GM19240 (cell line): ENCODE measurements around the gene SUFU.

Experiments used
- DNase-seq: peaks from one replicate; pipeline ENCODE4 v3.0.0; 2011; ENCODE audit warnings: low spot score; ENCODE audit not compliant: insufficient read length

The SUFU gene

GRCh38 chr10:102617041-102617440 lies 113.3 kb downstream of the SUFU start:
- no peak for DNase-seq

- DNase-seq, result no peak
Observed at GRCh38 chr10:102617816-102618215, 114.0 kb downstream of the SUFU start.

GRCh38 chr10:102619281-102619981 lies 115.7 kb downstream of the SUFU start:
- no peak for DNase-seq

GRCh38 chr10:102620138-102620590 lies 116.4 kb downstream of the SUFU start:
- no peak for DNase-seq

GRCh38 chr10:102620591-102621442 lies 117.0 kb downstream of the SUFU start:
- no peak for DNase-seq

GRCh38 chr10:102621443-102622325 lies 117.9 kb downstream of the SUFU start:
- no peak for DNase-seq

GRCh38 chr10:102624094-102624493 lies 120.3 kb downstream of the SUFU start:
- DNase-seq, result no peak

GRCh38 chr10:102624751-102625645 lies 121.2 kb downstream of the SUFU start:
- DNase-seq, result no peak

GRCh38 chr10:102626026-102626685 lies 122.4 kb downstream of the SUFU start:
- no peak for DNase-seq

GRCh38 chr10:102627291-102627735 lies 123.5 kb downstream of the SUFU start:
- DNase-seq, result no peak

- no peak for DNase-seq
Observed at GRCh38 chr10:102627736-102628293, 124.0 kb downstream of the SUFU start.

GRCh38 chr10:102628451-102628911 lies 124.7 kb downstream of the SUFU start:
- no peak for DNase-seq

GRCh38 chr10:102629661-102630614 lies 126.2 kb downstream of the SUFU start:
- no peak for DNase-seq

GRCh38 chr10:102630663-102631062 lies 126.9 kb downstream of the SUFU start:
- DNase-seq, result no peak

- no peak for DNase-seq
Observed at GRCh38 chr10:102631525-102632393, 128.0 kb downstream of the SUFU start.

GRCh38 chr10:102632394-102633111 lies 128.8 kb downstream of the SUFU start:
- no peak for DNase-seq

GRCh38 chr10:102633287-102633686 lies 129.5 kb downstream of the SUFU start:
- no peak for DNase-seq
